Mesothelial cell of epicardium (in vitro differentiated cells): Measurements from ENCODE around the gene SCG3. TPM values are rescaled to one million over a fixed set of nuclear protein-coding genes. Genes with fewer than 3 reads are reported as not detected.

ENCODE experiments used
- DNase-seq, 2 experiments: peaks; one replicate each; pipeline ENCODE4 v3.0.0; 2021; ENCODE audit warnings: low spot score in 2 of 2; ENCODE audit not compliant: unreplicated experiment in 2 of 2
- H3K27ac Mint-ChIP-seq: 2 replicates; pipeline ENCODE4 v1.8.0; 2021; ENCODE audit warnings: mixed read lengths
- H3K27me3 Mint-ChIP-seq: 2 replicates; pipeline ENCODE4 v1.8.0; 2021; ENCODE audit warnings: low read depth, mixed read lengths
- H3K36me3 Mint-ChIP-seq: 2 replicates; pipeline ENCODE4 v1.8.0; 2021; ENCODE audit warnings: mixed read lengths
- H3K4me1 Mint-ChIP-seq: 2 replicates; pipeline ENCODE4 v1.8.0; 2021; ENCODE audit warnings: mixed read lengths
- H3K4me3 Mint-ChIP-seq: 2 replicates; pipeline ENCODE4 v1.8.0; 2021; ENCODE audit warnings: mild to moderate bottlenecking, moderate library complexity, mixed read lengths
- H3K9me3 Mint-ChIP-seq: 2 replicates; pipeline ENCODE4 v1.8.0; 2021; ENCODE audit warnings: mixed read lengths
- total RNA-seq: library from RNA; stranded (reverse); gene quantifications from 3 replicates; pipeline ENCODE4 v1.2.1, GENCODE V29; 2021
- TF ChIP-seq, protein P1 (sequence below): fragments of 200-600 bp; sonication (generic); IDR thresholded peaks from one replicate; pipeline ENCODE4 v1.5.0; 2021; ENCODE audit warnings: antibody characterized with exemption; ENCODE audit not compliant: unreplicated experiment

SCG3 gene
- total RNA-seq, 1 donor from 2014 or later: not detected

GRCh38 chr15:51677021-51677420 is 4.3 kb upstream of the SCG3 start:
- H3K4me1 Mint-ChIP-seq: peaks cover 10% of the 10 kb centered on the region
- TF ChIP-seq, protein P1, sequence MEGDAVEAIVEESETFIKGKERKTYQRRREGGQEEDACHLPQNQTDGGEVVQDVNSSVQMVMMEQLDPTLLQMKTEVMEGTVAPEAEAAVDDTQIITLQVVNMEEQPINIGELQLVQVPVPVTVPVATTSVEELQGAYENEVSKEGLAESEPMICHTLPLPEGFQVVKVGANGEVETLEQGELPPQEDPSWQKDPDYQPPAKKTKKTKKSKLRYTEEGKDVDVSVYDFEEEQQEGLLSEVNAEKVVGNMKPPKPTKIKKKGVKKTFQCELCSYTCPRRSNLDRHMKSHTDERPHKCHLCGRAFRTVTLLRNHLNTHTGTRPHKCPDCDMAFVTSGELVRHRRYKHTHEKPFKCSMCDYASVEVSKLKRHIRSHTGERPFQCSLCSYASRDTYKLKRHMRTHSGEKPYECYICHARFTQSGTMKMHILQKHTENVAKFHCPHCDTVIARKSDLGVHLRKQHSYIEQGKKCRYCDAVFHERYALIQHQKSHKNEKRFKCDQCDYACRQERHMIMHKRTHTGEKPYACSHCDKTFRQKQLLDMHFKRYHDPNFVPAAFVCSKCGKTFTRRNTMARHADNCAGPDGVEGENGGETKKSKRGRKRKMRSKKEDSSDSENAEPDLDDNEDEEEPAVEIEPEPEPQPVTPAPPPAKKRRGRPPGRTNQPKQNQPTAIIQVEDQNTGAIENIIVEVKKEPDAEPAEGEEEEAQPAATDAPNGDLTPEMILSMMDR: no peak
- no peak overlapping the region for H3K27ac Mint-ChIP-seq
- DNase-seq: no peak
- no peak overlapping the region for H3K4me3 Mint-ChIP-seq
- H3K9me3 Mint-ChIP-seq: no peaks in the 10 kb centered on the region
- H3K27me3 Mint-ChIP-seq: peaks cover 32% of the 10 kb centered on the region
- H3K36me3 Mint-ChIP-seq: no peaks in the 10 kb centered on the region

DNA sequence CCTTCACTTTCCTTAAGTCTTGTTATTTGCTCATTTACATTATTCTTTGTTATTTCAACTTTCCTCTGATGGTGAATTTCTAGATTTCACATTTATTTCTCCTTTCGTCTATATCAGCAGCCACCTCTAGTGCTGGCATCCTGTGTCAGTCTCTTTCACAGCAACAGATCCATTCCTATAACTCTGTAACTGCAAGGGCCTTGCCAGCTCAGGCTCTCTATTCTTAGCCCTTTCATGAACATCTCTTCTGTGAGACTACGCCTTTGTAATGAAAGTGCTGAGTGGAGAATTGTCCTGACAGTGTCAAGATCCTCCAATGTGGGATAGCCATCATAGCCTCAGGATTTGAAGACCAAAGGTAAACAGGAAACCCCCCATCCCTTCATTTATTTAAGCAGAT is 3.9 kb upstream of the SCG3 start:
- no peak overlapping the region for H3K27ac Mint-ChIP-seq
- peaks cover 8% of the 10 kb centered on the region for H3K4me1 Mint-ChIP-seq
- TF ChIP-seq, protein P1: no peak
- H3K27me3 Mint-ChIP-seq: peaks cover 32% of the 10 kb centered on the region
- H3K4me3 Mint-ChIP-seq: no peak overlapping the region
- DNase-seq: no peak
- no peaks in the 10 kb centered on the region for H3K9me3 Mint-ChIP-seq
- H3K36me3 Mint-ChIP-seq: no peaks in the 10 kb centered on the region

GRCh38 chr15:51678096-51678495 is 3.2 kb upstream of the SCG3 start:
- no peak for DNase-seq
- H3K36me3 Mint-ChIP-seq: no peaks in the 10 kb centered on the region
- H3K27me3 Mint-ChIP-seq: peaks cover 33% of the 10 kb centered on the region
- peaks cover 7% of the 10 kb centered on the region for H3K4me1 Mint-ChIP-seq
- no peaks in the 10 kb centered on the region for H3K9me3 Mint-ChIP-seq
- no peak overlapping the region for H3K27ac Mint-ChIP-seq
- TF ChIP-seq, protein P1: no peak
- no peak overlapping the region for H3K4me3 Mint-ChIP-seq

DNA sequence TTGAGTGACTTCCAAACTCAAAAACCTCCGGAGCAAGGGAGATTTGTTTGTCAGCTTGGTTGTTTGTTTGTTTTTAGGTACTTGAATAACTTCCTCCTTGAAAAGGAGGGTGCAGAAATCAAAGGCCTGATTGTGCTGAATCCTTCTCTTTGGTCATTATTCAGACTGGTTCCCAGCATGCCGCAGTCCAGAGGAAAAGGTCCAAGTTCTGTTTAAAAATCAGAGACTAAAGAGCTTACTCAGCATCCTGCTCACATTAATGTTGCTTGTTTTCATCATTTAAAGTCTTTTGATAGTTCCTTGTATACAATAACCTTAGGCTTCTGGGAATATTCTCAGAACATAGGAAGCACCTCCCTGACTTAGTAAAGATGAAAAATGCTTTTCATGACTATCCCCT is 982 bp upstream of the SCG3 start:
- no peak for DNase-seq
- Mint-ChIP-seq H3K4me1 (peaks cover 7% of the 10 kb centered on the region), H3K27ac (no peak overlapping the region), H3K36me3 (no peaks in the 10 kb centered on the region), H3K9me3 (no peaks in the 10 kb centered on the region), H3K27me3 (peaks cover 48% of the 10 kb centered on the region), H3K4me3 (no peak overlapping the region)
- TF ChIP-seq, protein P1: no peak

GRCh38 chr15:51687565-51687964 is 6.3 kb downstream of the SCG3 start:
- TF ChIP-seq, protein P1: no peak
- Mint-ChIP-seq H3K9me3 (no peaks in the 10 kb centered on the region), H3K36me3 (no peaks in the 10 kb centered on the region), H3K4me3 (no peak overlapping the region), H3K27ac (no peak overlapping the region), H3K27me3 (peaks cover 39% of the 10 kb centered on the region), H3K4me1 (no peaks in the 10 kb centered on the region)
- no peak for DNase-seq

DNA sequence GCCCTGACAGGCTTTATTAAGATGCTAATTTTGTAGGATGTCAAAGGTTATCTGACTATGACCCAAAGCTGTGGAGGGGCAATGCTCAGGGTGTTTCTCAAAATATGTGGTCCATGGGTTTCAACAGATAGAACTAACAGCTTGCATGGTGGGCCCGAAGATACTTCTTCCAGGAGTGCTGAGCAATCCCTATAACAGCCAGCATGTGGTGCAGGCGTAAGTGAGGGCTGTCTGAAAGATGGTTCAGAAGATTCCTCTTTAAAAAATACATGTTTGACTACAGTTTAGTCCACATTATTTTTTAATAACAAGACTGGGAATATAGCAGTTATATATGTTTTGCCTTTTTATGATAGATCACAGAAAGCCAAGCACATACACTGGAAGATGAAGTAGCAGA is 7.6 kb downstream of the SCG3 start:
- Mint-ChIP-seq H3K27me3 (peaks cover 37% of the 10 kb centered on the region), H3K27ac (no peak overlapping the region), H3K4me1 (no peaks in the 10 kb centered on the region), H3K9me3 (no peaks in the 10 kb centered on the region), H3K36me3 (no peaks in the 10 kb centered on the region), H3K4me3 (no peak overlapping the region)
- DNase-seq: no peak
- TF ChIP-seq, protein P1: no peak
